Parathyroid adenoma (tissue), 2 donors: ENCODE measurements around the gene SI.

ENCODE experiments used
- H2AFZ ChIP-seq: fragments of 300-600 bp; sonication (generic); one replicate; pipeline ENCODE4 v1.7.0; 2017; ENCODE audit warnings: antibody characterized with exemption, mild to moderate bottlenecking
- H3K27ac ChIP-seq: fragments of 300-600 bp; sonication (generic); one replicate; pipeline ENCODE4 v1.7.0; 2017
- H3K27me3 ChIP-seq: fragments of 300-600 bp; sonication (generic); one replicate; pipeline ENCODE4 v1.7.0; 2017; ENCODE audit warnings: low read length; ENCODE audit not compliant: control insufficient read depth, insufficient read depth
- H3K36me3 ChIP-seq: fragments of 300-600 bp; sonication (generic); one replicate; pipeline ENCODE4 v1.7.0; 2017; ENCODE audit warnings: low read length; ENCODE audit not compliant: control insufficient read depth, insufficient read depth
- H3K4me1 ChIP-seq: fragments of 300-600 bp; sonication (generic); one replicate; pipeline ENCODE4 v1.7.0; 2017; ENCODE audit warnings: control low read depth
- H3K4me2 ChIP-seq: fragments of 300-600 bp; sonication (generic); one replicate; pipeline ENCODE4 v1.7.0; 2017; ENCODE audit warnings: low read length
- H3K4me3 ChIP-seq: fragments of 300-600 bp; sonication (generic); one replicate; pipeline ENCODE4 v1.7.0; 2017; ENCODE audit warnings: low read depth, low read length
- H3K79me2 ChIP-seq: fragments of 300-600 bp; sonication (generic); one replicate; pipeline ENCODE4 v1.7.0; 2017; ENCODE audit warnings: control low read depth
- H3K9ac ChIP-seq: fragments of 300-600 bp; sonication (generic); one replicate; pipeline ENCODE4 v1.7.0; 2017; ENCODE audit warnings: mild to moderate bottlenecking
- H3K9me3 ChIP-seq: fragments of 300-600 bp; sonication (generic); one replicate; pipeline ENCODE4 v1.7.0; 2017; ENCODE audit warnings: low read length; ENCODE audit not compliant: control insufficient read depth
- TF ChIP-seq, protein P1 (sequence below): fragments of 300-600 bp; sonication (generic); IDR thresholded peaks from one replicate; pipeline ENCODE4 v1.7.0; 2017; ENCODE audit warnings: antibody characterized with exemption, mild to moderate bottlenecking
- donor health status: primary hyperparathyroidism.

SI gene

DNA sequence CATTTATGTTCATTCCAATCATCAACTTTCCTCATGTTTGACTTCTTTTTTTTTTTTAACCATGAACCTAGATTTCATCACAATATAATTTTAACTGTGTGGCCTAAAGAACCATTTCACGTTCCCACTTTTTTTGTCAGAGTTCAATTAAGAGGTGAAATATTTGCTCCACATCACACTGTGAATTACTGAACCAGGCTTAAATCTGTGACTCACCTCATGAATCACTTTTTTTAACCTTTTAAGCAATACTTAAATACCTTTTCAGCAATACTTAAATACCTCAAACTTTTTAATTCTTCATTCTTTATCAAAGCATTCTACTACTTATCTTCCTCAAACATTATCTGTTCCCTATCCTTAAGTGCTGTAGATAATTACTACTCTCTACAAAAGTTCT lies 137.6 kb downstream of the SI start:
- Histone ChIP-seq H3K4me2 (no peak overlapping the region), H3K9me3 (no peaks in the 10 kb centered on the region), H3K4me1 (no peaks in the 10 kb centered on the region), H3K36me3 (no peaks in the 10 kb centered on the region), H3K9ac (no peak overlapping the region), H2AFZ (no peak overlapping the region), H3K4me3 (no peak overlapping the region), H3K27ac (no peak overlapping the region), H3K27me3 (no peaks in the 10 kb centered on the region), H3K79me2 (no peaks in the 10 kb centered on the region)
- TF ChIP-seq, protein P1, sequence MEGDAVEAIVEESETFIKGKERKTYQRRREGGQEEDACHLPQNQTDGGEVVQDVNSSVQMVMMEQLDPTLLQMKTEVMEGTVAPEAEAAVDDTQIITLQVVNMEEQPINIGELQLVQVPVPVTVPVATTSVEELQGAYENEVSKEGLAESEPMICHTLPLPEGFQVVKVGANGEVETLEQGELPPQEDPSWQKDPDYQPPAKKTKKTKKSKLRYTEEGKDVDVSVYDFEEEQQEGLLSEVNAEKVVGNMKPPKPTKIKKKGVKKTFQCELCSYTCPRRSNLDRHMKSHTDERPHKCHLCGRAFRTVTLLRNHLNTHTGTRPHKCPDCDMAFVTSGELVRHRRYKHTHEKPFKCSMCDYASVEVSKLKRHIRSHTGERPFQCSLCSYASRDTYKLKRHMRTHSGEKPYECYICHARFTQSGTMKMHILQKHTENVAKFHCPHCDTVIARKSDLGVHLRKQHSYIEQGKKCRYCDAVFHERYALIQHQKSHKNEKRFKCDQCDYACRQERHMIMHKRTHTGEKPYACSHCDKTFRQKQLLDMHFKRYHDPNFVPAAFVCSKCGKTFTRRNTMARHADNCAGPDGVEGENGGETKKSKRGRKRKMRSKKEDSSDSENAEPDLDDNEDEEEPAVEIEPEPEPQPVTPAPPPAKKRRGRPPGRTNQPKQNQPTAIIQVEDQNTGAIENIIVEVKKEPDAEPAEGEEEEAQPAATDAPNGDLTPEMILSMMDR: no peak

DNA sequence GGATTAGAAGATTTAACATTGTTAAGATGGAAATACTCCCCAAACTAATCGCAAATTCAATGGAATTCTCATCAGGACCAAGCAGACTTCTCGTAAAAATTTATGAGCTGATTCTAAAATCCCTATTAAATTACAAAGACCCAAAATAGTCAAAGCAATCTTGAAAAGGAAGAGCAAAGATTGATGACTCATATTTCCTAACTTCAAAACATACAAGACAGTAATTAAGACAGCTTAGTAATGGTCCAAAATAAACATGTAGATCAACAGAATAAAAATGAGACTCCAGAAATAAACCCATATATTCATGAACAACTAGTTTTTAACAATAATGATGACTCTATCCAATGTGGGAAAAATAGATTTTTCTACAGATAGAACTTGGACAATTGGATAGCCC lies 148.7 kb downstream of the SI start:
- Histone ChIP-seq H3K4me2 (no peak overlapping the region), H2AFZ (no peak overlapping the region), H3K27ac (no peak overlapping the region), H3K36me3 (no peaks in the 10 kb centered on the region), H3K27me3 (no peaks in the 10 kb centered on the region), H3K4me3 (no peak overlapping the region), H3K9ac (no peak overlapping the region), H3K9me3 (no peaks in the 10 kb centered on the region), H3K79me2 (no peaks in the 10 kb centered on the region), H3K4me1 (no peaks in the 10 kb centered on the region)
- TF ChIP-seq, protein P1: no peak
